Liver (tissue), 3 donors: ENCODE measurements around the gene GSC.

Experiments
- ATF3 ChIP-seq: IDR thresholded peaks from 2 replicates; pipeline ENCODE4 v1.6.1; 2016; ENCODE audit warnings: antibody characterized with exemption
- CTCF ChIP-seq: fragments of 150-350 bp; IDR thresholded peaks from 2 replicates; pipeline ENCODE4 v1.5.1; 2017; ENCODE audit warnings: improper control_type of control experiment, low read depth, low read length; ENCODE audit not compliant: missing input control
- EGR1 ChIP-seq, 2 donors: IDR thresholded peaks; 2 replicates each; pipeline ENCODE4 v1.6.1; 2016 to 2018; ENCODE audit warnings: antibody characterized with exemption in 2 of 2, low read depth in 2 of 2
- JUND ChIP-seq, 2 donors: IDR thresholded peaks; 2 replicates each; pipeline ENCODE4 v1.6.1; 2016; ENCODE audit warnings: antibody characterized with exemption in 2 of 2
- MAX ChIP-seq: IDR thresholded peaks from 2 replicates; pipeline ENCODE4 v1.6.1; 2016; ENCODE audit warnings: antibody characterized with exemption
- NR2F2 ChIP-seq: IDR thresholded peaks from 2 replicates; pipeline ENCODE4 v1.6.1; 2016; ENCODE audit warnings: antibody characterized with exemption
- RAD21 ChIP-seq, 2 donors: IDR thresholded peaks; 2 replicates each; pipeline ENCODE4 v1.6.1; 2016; ENCODE audit warnings: antibody characterized with exemption in 2 of 2, mild to moderate bottlenecking in 2 of 2
- REST ChIP-seq: IDR thresholded peaks from 2 replicates; pipeline ENCODE4 v1.6.1; 2016; ENCODE audit warnings: antibody characterized with exemption, mild to moderate bottlenecking
- RXRA ChIP-seq, 2 donors: IDR thresholded peaks; 2 replicates each; pipeline ENCODE4 v1.6.1; 2017 to 2018; ENCODE audit warnings: antibody characterized with exemption in 2 of 2, mild to moderate bottlenecking in 1 of 2
- TAF1 ChIP-seq: conservative IDR thresholded peaks from 2 replicates; pipeline ENCODE4 v1.6.1; 2016; ENCODE audit warnings: antibody characterized with exemption, mild to moderate bottlenecking
- YY1 ChIP-seq: IDR thresholded peaks from 2 replicates; pipeline ENCODE4 v1.6.1; 2016; ENCODE audit warnings: antibody characterized with exemption, mild to moderate bottlenecking
- ZBTB33 ChIP-seq: IDR thresholded peaks from 2 replicates; pipeline ENCODE4 v1.6.1; 2016; ENCODE audit warnings: antibody characterized with exemption
- donor health status: healthy.
- donor health status: healthy.

GRCh38 chr14:94751321-94751720 lies 18.6 kb downstream of the GSC start:
- no peak for TF ChIP-seq CTCF
- TF ChIP-seq YY1, result no peak
- TF ChIP-seq JUND (IDR thresholded peaks at IDR 0.05), result no peak
- no peak for TF ChIP-seq MAX
- no peak for TF ChIP-seq RAD21 (IDR thresholded peaks at IDR 0.05)
- TF ChIP-seq REST, result no peak
- no peak for TF ChIP-seq ATF3
- no peak for TF ChIP-seq RXRA (IDR thresholded peaks at IDR 0.05)
- TF ChIP-seq TAF1, result no peak
- no peak for TF ChIP-seq NR2F2
- TF ChIP-seq EGR1 (IDR thresholded peaks at IDR 0.05; ENCODE audit: low read depth in 2 of 2), result no peak
- no peak for TF ChIP-seq ZBTB33
